HG03045 (cell line): ENCODE data around the gene SDCCAG8.

Experiments
- ATAC-seq: cut with Tn5 transposase; IDR thresholded peaks from one replicate; pipeline ENCODE4 v1.9.1; 2021; ENCODE audit warnings: mild to moderate bottlenecking, moderate library complexity; ENCODE audit not compliant: unreplicated experiment

The SDCCAG8 gene

DNA sequence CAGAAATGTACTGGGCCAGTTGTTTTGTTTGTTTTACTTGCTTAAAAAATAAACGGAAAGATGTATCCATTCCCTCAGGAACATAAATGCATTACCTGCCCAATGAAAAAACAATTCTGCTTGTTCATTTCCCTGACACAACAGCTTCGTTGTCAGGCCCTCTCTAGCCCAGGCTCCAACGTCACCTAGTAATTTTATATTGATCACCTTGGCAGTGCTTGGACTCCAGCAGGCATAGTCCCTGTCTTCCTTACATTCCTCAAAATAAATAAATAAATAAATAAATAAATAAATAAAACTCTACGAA, 2.0 kb upstream of the SDCCAG8 start:
- no peak for ATAC-seq

DNA sequence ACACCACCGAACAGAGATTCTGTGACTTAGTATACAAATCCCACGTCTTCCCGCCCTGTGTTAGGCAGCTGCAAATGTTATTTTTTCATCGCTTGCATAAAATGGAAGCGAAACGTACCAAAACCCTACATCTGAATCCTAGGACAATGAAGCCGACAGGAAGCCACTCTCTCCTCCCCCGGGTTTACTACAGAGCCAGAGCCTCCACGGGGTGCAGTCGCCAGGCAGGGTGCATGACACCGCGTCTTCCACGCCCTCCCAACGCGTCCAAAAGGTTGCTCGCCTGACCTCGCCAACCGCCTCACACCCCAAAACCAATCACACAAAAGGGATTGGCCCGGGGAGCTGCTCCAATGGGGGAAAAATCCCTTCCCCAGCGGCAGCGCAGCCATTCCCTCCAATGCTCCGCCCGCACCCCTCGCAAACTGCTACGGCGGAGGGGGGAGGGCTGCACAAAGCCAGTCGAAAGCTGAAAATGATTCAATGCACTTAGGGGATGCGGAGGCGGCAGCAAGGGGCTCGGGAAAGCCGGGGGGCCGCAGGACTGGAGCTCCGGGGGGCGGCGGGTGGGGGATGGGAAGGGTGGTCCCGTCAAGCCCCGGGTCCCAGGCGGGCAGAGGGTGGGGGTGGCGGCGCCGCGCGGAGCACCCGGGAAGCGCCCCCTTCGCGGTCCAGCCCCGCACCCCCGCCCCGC, 1.5 kb upstream of the SDCCAG8 start:
- peak; percentile 15 for ATAC-seq

DNA sequence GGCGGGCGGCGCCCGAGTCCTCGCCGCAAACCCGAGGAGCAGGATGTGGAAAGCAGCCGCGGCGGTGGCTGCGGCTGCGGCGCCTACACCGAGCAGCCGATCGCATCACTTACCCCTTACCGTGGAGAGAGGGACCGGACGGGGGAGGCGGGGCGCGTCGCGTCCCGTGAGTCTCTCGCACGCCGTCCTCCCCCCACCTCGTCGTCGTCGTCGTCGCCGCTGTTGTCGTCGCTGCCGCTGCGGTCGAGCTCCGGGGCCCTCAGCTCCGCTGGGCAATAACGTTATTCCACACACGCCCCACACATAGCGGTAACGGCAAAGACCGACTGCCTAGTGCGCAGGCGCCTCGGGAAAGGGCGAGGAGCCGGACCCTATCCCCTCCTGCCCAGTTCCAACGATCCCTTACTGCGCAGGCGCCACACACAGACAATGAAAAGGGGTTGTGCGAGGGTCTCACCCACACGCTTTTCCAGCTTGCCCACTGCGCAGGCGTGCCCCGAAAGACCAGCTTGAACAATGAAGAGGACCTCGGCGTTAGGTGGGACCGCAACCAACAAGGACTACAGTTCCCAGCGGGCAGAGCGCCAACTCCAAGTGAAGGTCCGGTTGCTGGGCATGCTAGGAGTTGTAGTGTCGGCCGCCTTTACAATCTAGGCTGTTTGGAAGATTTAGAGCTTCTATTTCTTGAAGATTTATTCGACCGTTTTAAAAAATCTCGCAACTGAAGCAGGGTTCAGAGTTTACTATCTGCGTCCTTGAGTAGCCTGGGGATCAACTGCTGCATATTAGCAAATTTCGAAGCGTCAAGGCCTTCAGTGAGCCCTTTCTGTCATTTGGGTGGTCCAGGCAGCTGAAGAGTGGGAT, 682 bp upstream of the SDCCAG8 start, which contains the start of gene CEP170:
Gene CEP170 (minus strand): TSS at position 355 of the 864 bp plus-strand sequence. CDS start 30,001 bp downstream, outside the sequence.
- ATAC-seq = peak; percentile 57

DNA sequence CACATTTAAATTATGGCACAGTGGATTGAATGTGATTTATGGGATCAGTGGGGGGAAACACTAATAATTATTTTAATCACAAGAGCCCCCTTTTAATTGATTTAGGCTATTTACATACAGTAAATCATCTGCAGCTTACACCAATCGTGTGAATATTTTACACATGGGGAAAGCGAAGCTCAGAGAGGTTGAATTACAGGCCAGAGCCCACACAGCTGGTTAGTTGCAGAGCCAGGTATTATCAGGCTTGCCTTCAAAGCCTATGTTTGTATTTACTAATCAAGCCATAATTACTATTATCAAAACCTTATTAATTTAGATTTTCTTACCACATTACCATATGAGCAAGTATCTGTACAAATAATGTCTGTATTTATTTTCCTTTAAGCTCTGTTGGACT, 749 bp downstream of the SDCCAG8 start:
- ATAC-seq = no peak

DNA sequence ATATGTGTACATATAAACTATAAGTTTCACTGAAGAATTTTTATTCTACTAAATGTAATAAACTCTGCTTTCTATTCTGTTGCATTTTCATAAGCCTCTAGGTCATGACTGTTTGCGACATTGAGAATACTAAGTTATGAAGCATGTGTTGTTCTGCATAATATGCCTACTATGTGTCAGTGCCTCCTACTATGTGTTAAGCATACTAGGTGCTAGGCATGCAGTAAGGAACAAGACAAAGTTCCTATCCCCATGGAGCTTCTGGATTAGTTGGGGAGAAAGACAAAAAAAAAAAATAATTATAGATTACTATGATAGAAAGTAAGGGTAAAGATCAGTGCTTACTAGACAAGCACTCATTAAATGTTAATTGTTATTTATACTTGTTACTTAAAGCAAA, 1.3 kb downstream of the SDCCAG8 start:
- ATAC-seq = no peak

DNA sequence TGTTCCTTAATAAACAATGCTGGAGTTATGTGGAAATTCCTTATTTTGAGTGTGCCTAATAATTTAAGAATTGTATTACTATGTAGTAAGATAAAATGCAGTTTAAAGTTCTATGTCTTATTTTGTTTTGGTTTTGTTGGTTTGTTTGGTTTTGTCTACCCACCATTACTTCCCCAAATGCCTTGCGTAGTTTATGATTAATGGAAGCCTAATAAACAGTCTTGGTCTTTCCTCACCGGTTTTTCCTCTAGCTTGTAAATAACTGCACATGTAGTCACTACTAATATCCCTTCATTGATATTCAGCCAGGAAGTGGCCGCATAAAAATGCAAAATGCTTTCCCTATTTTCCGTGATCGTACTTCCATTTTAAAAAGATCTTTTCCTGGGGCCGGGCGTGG, 2.9 kb downstream of the SDCCAG8 start:
- no peak for ATAC-seq

DNA sequence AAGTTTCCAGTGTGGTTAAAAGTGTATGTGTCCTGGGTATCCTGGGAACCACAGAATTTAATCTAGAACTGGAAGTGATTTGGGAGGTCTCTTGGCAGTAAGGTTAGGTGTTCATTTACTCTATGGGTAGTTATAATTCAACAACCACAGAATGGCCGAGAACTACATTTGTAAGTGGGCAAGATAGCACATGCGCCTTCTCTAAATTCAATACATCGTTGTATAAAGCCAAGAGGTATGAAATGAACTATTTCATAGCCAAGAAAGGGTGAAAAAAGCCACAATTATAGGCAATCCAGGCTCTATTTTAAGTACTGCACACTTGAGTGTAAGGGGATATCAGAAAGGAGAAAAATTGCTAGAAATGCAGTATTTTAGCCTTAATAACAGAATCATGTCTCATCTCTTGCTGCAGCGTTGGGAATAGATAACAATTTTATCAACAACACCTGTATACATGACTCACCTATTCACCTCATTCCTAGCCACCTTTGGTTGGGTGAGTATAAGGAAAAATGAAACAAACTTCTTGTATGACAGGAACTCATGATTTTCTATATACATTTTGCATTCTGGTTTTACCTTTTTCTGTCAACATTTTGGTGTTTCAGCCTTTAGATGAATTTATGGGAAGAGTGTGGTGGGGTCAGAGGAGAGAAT, 4.5 kb downstream of the SDCCAG8 start:
- ATAC-seq = no peak

DNA sequence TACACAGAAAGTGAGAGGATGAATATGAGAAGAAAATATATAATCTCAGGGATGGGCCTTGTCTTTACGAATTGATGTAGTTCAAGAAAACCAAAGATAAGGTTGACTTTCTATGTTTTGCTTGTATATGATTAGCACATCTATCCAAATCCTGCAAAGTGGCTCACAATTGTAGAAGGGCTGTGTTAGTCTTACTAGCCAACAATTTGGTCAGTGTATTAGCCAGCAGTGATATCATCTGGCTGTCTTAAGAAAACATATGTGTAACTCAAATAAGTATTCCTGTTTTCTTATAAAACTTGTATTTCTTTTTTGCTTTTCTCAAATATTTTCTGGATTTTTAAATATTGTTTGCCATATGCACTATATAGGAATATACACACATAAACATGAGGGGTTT, 5.5 kb downstream of the SDCCAG8 start:
- no peak for ATAC-seq

DNA sequence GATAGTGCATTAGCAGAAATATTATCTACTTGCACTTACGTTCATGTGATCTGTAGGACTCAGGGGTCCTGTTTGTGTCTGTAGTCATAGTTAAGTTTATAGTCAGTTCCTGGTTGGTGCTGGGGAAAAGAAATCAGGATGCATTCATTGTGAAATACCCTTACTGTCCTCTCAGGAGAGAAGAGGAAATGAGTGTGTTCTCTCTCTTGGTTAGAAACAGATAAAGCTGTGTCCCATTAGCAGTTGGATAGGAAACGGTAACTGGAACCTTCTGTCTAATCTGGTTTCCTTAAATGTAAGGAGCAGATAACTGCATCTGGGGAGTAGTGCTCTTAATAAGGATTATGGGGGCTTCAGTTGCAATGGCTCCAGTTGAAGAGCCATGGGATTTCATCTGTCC, 8.9 kb downstream of the SDCCAG8 start:
- peak; percentile 46 for ATAC-seq

DNA sequence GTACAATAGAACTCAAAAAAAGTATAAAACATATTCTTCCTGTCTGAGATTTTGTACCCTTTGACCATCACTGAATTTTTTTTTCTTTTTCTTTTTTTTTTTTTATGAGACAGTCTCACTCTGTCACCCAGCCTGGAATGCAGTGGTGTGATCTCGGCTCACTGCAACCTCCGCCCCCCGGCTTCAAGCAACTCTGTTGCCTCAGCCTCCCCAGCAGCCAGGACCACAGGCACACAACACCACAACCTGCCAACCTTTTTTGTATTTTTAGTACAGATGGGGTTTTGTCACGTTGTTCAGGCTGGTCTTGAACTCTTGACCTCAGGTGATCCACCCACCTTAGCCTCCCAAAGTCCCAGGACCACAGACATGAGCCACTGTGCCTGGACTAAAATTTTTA, 10.4 kb downstream of the SDCCAG8 start:
- no peak for ATAC-seq

DNA sequence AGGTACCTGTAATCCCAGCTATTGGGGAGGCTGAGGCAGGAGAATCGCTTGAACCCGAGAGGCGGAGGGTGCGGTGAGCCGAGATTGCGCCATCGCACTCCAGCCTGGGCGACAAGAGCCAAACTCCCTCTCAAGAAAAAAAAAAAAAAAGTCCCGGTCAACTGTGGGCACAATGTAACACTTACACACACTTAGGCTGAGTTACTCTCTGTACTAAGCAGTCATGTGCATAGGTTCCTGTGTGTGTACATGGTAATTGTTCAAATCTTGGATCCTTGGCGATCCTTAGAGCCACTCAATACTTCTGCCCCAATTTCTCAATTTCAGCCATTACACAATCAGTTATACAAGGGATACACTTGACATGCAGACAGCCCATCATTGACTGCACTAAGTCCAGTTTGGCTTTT, 11.6 kb downstream of the SDCCAG8 start:
- no peak for ATAC-seq

DNA sequence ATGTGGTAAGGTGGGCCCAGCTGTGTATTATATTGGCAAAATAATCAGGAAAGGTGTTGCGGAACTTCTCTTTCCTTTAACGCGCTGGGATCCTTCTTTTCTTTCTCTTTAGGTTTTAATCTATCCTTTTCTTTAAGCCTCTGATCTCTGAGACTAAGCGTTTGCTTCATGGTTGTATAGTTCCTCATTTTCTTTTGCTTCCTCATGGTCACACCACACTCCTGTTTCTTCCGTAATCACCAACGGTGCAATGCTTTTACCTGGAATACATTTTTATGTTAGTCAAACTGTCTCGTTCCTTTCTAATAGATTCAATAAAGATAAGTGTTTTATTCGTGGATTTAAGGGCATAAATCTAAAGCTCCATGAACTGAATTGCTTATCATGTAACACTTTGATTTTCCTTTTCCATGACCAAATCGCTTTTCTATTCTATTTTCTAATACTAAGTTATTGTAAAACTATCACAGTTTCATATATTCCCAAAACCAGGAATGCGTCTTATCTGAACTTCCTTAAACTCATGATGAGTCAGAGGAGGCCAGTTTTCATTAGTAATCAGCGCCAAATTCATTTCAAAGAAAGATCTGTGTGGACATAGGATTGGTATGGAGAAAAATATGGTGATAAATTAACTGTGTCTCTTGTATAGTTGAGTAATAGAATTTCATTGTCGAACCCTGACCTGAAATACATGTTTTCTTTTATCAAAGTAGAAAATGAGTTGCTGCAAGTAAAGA, 12.2 kb downstream of the SDCCAG8 start:
- ATAC-seq = no peak

DNA sequence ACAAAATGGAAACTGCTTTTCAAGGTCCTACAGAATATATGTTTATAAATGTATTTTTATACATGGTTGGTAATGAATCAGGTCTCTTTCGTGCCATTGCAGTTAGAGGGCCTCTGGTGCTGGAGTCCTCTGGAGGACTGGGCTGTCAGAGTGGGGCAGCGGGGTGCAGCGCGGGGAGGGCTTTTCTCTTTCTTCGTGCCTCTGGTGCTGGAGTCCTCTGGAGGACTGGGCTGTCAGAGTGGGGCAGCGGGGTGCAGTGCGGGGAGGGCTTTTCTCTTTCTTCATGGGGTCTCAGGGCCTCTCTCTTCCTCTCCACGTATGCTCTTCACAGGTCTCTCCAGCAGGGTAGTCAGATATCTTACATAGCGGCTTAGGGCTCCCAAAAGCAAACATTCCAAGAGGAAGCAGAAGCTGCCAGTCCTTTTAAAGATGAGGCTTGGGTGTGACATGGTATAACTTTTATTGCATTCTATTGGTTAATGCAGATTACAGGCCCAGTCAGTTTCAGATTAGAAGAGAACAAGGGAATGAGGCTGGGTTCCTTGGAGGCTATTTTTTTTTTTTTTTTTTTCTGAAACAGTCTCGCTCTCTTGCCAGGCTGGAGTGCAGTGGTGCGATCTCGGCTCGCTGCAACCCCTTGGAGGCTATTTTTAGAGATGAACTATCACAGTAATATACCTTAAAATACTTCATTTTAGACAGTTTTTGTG, 13.1 kb downstream of the SDCCAG8 start:
- peak; percentile 19 for ATAC-seq

DNA sequence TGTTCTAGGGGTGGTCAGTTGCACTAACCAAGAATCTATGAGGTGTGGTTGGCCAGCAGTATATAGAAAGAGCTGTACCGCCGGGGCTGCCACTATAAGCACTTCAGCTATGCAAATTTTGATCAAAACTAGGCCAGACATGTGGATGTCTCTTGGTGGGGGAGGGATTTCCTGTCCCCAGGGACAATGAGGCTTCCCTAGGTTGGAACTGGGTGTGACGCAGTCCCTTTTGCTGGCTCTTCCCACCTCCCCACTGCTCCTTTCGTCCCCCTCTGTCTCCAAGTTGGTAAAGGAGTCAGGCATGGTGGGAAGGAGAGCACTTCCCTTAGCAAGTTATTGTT, 13.6 kb downstream of the SDCCAG8 start:
- peak; percentile 57 for ATAC-seq

DNA sequence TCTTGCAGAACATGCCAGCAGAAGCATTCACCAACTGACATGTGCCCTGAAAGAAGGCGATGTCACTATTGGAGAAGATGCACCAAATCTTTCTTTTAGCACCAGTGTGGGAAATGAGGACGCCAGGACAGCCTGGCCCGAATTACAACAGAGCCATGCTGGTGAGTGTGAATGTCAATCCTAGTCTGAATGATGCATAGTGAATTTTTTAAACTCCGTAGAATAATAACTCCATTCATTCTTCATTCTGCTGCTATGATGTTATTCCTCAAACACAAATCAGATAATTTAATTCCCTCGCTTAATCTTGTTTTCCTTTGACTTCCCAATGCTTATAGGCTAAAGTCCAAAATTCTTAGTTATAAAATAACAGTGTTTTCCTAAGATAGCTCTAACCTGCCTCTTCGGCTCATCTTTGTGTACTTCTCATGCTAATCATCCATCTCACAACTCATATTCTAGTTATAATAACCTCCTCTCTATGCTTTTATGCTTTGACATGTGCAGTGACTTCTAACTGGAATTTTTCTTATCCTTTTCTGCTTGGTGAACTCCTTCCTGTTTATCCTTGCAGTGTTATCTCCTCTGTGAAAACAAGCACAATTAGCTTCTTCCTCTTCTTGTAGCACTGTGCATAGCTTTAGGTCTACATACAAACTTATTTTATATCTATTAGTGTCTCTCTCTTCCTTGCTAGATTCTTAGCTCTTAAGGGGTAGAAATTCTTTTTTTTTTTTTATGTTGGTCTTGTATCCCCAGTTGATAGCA, 14.4 kb downstream of the SDCCAG8 start:
- ATAC-seq = no peak

DNA sequence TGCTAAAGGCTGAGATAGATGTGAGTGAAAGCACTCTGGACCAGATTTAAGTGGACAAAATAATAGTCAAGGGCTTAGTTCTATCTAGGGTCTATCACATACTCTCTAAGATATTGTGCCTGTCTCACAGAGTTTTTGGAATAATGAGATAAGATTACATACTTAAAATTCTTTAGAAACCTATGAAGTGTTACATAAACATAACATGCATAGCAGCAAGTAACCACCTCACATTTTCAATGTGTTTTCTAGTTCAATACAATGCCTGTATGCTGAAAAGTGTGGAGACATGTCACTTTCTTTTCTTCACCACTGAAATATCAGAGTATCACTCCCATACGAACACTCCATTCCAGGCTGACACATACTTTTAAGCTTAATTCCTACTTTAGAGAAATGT, 16.2 kb downstream of the SDCCAG8 start:
- ATAC-seq = no peak

DNA sequence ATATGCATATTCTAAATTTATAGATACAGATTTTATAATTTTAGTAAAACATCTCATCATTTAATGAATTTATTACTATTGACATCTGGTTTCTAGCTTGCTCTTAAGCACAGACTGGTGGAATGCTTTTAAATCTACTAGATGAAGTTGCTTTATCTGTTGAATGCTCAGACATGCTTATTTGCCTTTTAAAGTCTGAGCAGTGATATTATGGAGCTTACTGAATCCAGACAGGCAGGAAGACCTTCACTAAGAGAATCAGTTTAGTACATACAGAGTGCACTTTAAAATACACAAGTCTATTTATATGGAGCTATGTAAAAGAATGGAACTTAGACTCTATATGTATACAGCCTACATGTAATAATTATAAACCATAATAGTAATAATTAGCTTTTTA, 16.6 kb downstream of the SDCCAG8 start:
- no peak for ATAC-seq

DNA sequence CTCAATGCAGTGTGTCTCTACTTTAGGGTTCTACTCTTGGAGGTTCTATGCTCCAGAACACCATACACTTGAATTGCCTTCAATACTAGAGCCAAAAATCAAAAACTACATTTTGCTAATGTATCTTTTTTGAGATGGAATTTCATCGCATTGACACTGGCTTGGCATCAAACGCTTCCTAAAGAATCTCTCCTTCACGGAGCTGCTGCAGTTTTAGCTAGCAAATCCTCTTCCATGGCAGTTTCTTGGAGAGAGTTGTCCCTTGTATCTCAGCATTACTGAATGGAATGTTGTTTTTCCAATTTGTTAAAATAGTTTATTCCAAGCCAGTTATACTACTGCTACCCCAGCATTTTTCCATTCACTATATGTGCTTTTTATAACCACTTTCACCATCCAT, 17.7 kb downstream of the SDCCAG8 start:
- no peak for ATAC-seq

DNA sequence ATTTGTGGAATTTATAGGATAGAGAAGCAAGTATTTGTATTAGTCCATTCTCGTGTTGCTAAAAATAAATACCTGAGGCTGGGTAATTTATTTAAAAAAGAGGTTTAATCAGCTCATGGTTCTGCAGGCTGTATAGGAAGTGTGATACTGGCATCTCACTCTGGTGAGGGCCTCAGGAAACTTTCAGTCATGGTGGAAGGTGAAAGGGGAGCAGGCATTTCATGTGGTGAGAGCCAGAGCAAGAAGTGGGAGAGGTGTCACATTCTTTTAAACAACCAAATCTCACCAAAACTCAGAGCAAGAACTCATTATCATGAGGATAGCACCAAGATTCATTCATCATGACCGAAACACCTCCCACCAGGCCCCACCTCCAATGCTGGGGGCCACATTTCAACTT, 18.1 kb downstream of the SDCCAG8 start:
- ATAC-seq = no peak

DNA sequence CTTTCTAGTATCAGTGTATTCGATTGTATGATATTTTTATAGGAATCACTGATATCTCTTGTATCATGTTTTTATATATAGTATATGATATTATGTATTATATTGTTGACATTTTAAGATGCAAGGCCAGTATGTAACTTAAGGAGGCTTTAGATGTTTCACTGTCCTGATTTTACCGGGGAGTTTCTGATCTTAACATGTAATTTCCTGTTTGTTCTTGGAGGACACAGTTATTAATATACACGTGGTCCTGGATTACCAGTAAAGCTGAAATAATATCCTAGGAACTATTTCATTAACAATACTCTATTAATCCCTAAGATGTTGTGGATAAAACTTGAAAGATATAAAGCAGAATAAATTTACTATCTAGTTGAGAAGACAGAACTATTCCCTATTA, 19.5 kb downstream of the SDCCAG8 start:
- ATAC-seq = no peak
